Mucosa of rectum (tissue), 2 donors: ENCODE data around the gene HAPSTR1.
"Not testable (repeated sequence)": the region's sequence is repeated elsewhere in the genome, so short reads cannot be mapped to it uniquely, and the experiment has no call there.

Experiments used
- H3K27ac ChIP-seq, 2 donors: one replicate each; pipeline ENCODE4 v1.7.0; 2013; ENCODE audit warnings: inconsistent platforms in 2 of 2, low read depth in 2 of 2, low read length in 2 of 2
- H3K27me3 ChIP-seq, 2 donors: one replicate each; pipeline ENCODE4 v1.7.0; 2013; ENCODE audit warnings: low read length in 2 of 2; ENCODE audit not compliant: control insufficient read depth in 2 of 2, insufficient read depth in 2 of 2
- H3K36me3 ChIP-seq, 2 donors: one replicate each; pipeline ENCODE4 v1.7.0; 2013; ENCODE audit warnings: low read length in 2 of 2; ENCODE audit not compliant: control insufficient read depth in 2 of 2, insufficient read depth in 2 of 2
- H3K4me1 ChIP-seq, 2 donors: one replicate each; pipeline ENCODE4 v1.7.0; 2013; ENCODE audit warnings: low read length in 2 of 2, mild to moderate bottlenecking in 1 of 2; ENCODE audit not compliant: control insufficient read depth in 2 of 2, insufficient read depth in 2 of 2
- H3K4me3 ChIP-seq, 2 donors: one replicate each; pipeline ENCODE4 v1.7.0; 2013; ENCODE audit warnings: low read length in 2 of 2
- H3K9ac ChIP-seq, 2 donors: one replicate each; pipeline ENCODE4 v1.7.0; 2013; ENCODE audit warnings: low read length in 2 of 2, low read depth in 1 of 2, mild to moderate bottlenecking in 1 of 2
- H3K9me3 ChIP-seq, 2 donors: one replicate each; pipeline ENCODE4 v1.7.0; 2013; ENCODE audit warnings: low read length in 2 of 2; ENCODE audit not compliant: control insufficient read depth in 2 of 2
- donor health status: healthy.
- donor health status: Normal muscosa, but diverticular disease.

Gene HAPSTR1

DNA sequence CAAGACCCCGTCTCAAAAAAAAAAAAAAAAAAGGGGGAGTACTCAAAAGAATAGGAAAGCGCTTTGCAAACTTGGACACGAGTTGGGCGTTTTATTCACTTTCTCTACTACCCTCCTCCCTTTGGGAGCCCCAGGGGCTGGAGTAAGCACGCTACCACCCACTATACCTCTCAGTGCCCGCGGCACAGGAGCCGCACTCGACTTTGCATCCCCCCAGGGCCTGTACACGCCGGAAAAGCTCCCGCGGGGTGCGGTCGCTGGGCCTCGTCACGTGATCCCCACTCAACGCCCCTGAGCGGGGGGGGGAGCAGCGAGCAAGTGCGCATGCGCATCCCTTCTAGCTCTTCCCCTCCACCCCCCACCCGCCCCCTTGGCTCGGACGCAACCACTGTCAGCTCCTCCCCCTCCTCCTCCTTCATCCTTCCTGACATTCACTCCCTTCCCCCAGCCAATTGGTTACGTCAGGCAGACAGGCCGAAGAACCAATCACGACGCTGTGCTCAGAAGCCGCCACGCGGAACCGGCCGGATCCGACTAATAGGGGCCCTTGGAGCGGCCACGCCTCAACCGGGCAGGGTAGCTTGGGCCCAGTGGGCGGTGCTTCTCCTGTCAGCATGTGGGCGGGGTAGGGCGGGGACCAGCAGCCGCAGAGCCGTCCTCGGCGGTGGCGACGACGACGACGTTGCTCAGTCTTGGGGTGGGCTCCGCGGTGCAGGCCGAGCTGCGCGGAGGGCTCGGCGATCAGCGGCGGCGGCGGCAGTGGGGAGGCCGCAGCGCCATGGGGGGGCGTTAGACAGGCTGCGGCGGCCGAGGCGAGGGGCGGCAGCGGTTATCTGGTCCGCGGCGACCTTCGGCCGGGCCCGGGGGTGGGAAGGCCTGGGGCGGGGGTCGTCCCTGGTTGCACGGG lies at the start of gene HAPSTR1:
TSS of gene HAPSTR1 (plus strand) at position 685 of the 907 bp plus-strand sequence. CDS start 401 bp downstream, outside the sequence.
- H3K9me3 ChIP-seq, result no peaks in the 10 kb centered on the region
- no peaks in the 10 kb centered on the region for H3K27me3 ChIP-seq
- peak within 1 kb of the TSS; percentile 92 to 100 for H3K9ac ChIP-seq
- H3K27ac ChIP-seq, result peak within 1 kb of the TSS; percentile 98 to 99
- peaks cover 3 to 7% of the 10 kb centered on the region in 2 donors for H3K36me3 ChIP-seq
- H3K4me3 ChIP-seq, result peak within 1 kb of the TSS; percentile 91 to 93
- H3K4me1 ChIP-seq, result peaks cover 23 to 31% of the 10 kb centered on the region in 2 donors

GRCh38 chr16:9042533-9042932 lies 48.9 kb upstream of the HAPSTR1 start:
- Histone ChIP-seq H3K9ac (no peak overlapping the region), H3K36me3 (no peaks in the 10 kb centered on the region), H3K27ac (no peak overlapping the region), H3K27me3 (no peaks in the 10 kb centered on the region), H3K4me1 (peaks cover 0 to 3% of the 10 kb centered on the region in 2 donors), H3K4me3 (no peak overlapping the region), H3K9me3 (peaks cover 0 to 3% of the 10 kb centered on the region in 2 donors)

DNA sequence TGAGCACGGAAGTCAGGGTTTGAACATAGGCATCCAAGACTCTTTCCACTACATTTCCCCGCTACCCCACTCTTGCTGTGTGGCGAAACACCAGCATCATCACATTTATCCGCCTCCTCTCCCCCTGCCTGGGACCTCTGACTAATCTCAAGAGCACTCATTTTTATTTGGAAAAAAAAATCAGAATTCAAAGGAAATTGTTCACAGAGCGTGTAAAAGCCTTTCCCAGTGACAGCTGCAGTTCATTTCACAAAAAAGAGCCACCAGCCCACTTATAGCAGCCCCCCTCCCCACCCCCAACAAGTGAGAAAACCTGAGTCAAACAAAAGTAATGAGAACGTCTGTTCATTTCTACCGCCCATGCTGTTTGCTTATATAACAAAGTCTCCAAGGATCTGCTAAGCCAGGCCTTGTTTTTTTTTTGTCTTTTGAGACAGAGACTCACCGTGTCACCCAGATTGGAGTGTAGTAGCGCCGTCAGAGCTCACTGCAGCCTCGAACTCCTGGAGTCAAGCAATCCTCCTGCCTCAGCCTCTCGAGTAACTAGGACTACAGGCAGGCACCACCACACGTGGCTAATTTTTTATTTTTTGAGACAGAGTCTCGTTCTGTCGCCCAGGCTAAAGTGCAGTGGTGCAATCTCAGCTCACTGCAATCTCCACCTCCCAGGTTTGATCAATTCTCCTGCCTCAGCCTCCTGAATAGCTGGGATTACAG lies 48.3 kb upstream of the HAPSTR1 start:
- Histone ChIP-seq H3K27me3 (no peaks in the 10 kb centered on the region), H3K4me3 (no peak overlapping the region), H3K4me1 (peaks cover 0 to 6% of the 10 kb centered on the region in 2 donors), H3K27ac (no peak overlapping the region), H3K9me3 (peaks cover 0 to 3% of the 10 kb centered on the region in 2 donors), H3K36me3 (no peaks in the 10 kb centered on the region), H3K9ac (no peak overlapping the region)

DNA sequence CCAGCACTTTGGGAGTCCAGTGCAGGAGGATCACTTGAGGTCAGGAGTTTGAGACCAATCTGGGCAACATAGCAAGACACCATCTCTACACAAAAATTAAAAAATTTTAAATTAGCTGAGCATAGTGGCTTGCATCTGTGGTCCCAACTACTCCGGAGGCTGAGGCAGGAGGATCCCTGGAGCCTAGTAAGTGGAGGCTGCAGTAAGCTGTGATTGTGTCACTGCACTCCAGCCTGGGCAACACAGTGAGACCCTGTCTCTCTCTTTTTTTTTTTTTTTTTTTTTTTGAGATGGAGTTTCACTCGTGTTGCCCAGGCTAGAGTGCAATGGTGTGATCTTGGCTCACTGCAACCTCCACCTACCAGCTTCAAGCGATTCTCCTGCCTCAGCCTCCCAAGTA lies 45.9 kb upstream of the HAPSTR1 start:
- H3K4me3 ChIP-seq, H3K27me3 ChIP-seq, H3K9ac ChIP-seq, H3K9me3 ChIP-seq, H3K4me1 ChIP-seq, H3K27ac ChIP-seq, H3K36me3 ChIP-seq: not testable (repeated sequence)

DNA sequence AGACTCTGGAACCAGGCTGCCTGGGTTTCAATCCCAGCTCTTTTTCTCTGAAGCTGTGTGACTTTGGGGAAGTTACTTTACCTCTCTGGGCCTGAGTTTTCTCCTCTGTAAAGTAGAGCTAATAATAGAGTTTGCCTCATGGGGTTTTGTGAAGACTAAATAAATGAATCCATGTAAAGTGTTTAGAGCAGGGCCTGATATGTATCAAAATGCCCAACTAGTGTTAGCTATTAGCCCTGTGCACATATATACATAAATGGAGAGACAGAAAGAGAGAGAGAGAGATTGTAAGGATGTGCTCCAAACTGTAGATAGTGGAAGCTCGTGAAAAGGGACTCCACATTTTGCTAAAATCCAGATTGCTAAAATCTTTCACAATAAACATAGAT lies 44.8 kb upstream of the HAPSTR1 start:
- H3K27ac ChIP-seq, result no peak overlapping the region
- no peak overlapping the region for H3K9ac ChIP-seq
- peaks cover 0 to 8% of the 10 kb centered on the region in 2 donors for H3K4me1 ChIP-seq
- H3K36me3 ChIP-seq, result no peaks in the 10 kb centered on the region
- no peak overlapping the region for H3K4me3 ChIP-seq
- H3K9me3 ChIP-seq, result peaks cover 0 to 3% of the 10 kb centered on the region in 2 donors
- no peaks in the 10 kb centered on the region for H3K27me3 ChIP-seq

DNA sequence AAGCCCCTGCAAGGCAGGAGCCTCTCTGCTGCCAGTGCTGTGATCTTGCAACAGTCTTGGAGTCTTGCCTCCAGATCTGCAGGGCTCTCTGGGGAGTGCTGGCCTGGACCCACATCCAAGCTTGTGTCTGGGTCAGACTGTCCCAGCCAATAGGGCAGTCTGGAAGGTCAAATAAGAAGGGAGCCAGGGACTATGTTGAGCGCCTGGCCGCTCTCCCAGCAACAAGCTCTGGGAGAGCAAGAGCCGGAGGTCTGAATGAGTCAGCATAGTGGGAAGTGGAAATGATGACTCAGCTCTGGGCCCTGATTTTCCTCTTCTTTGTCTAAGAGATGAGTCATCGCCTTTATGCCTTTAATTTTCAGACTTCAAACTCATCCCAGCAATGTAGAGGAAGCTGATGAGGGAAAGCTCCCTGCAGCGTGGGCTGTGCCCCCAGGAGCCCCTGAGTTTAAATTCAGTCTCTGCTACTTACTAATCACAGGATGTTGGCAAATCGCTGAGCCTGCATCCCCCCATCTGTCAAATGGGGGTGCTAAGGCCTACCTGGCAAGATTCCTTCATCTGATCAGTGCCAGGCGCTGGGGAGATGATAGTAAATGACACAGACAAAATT lies 43.6 kb upstream of the HAPSTR1 start:
- Histone ChIP-seq H3K36me3 (no peaks in the 10 kb centered on the region), H3K4me3 (no peak overlapping the region), H3K9ac (no peak overlapping the region), H3K9me3 (peaks cover 0 to 3% of the 10 kb centered on the region in 2 donors), H3K27ac (peak overlapping the region; percentile 25 to 61), H3K27me3 (no peaks in the 10 kb centered on the region), H3K4me1 (peaks cover 0 to 8% of the 10 kb centered on the region in 2 donors)

GRCh38 chr16:9048302-9048700 lies 43.1 kb upstream of the HAPSTR1 start:
- no peaks in the 10 kb centered on the region for H3K36me3 ChIP-seq
- peak overlapping the region; percentile 25 to 61 for H3K27ac ChIP-seq
- H3K4me3 ChIP-seq, result no peak overlapping the region

GRCh38 chr16:9049241-9049640 lies 42.2 kb upstream of the HAPSTR1 start:
- no peaks in the 10 kb centered on the region for H3K27me3 ChIP-seq
- no peaks in the 10 kb centered on the region for H3K36me3 ChIP-seq
- no peak overlapping the region for H3K27ac ChIP-seq
- H3K9ac ChIP-seq, result no peak overlapping the region
- H3K4me1 ChIP-seq, result peaks cover 0 to 8% of the 10 kb centered on the region in 2 donors
- H3K4me3 ChIP-seq, result no peak overlapping the region
- peaks cover 0 to 3% of the 10 kb centered on the region in 2 donors for H3K9me3 ChIP-seq

More at GRCh38 chr16:9048302-9048700, 43.1 kb upstream of the HAPSTR1 start:
- peaks cover 0 to 3% of the 10 kb centered on the region in 2 donors for H3K9me3 ChIP-seq
- H3K27me3 ChIP-seq, result no peaks in the 10 kb centered on the region
- no peak overlapping the region for H3K9ac ChIP-seq
- peaks cover 0 to 8% of the 10 kb centered on the region in 2 donors for H3K4me1 ChIP-seq

DNA sequence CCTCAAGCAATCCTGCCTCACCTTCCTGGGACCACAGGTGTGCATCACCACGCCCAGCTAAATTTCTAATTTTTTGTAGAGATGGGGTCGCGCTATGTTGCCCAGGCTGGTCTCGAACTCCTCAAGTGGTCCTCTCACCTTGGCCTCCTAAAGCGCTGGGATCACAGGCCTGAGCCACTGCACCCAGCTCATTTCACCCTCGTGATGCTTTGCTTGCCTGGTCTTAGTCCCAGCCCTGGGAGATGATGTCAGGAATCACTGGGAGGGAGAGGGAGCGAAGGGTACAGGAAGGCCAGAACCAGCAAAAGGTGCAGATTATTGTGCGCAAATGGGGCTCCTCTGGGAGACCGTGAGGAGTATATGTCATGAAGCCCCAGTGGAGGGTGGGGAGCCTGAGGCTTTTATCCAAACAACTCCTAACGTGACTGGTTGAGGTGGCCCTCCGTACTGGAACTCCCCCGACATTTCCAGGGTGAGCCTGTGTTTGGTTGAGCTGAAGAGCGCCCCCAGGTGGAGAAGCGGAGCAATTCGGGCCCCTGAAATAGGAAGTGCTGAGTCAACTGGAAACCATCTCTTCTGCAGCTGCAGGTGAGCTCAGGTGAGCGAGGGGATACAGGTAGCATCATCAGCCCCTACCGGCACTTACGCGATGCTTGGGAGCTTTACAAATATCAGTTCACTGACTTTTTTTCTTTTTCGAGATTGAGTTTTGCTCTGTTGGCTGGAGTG lies 41.2 kb upstream of the HAPSTR1 start:
- Histone ChIP-seq H3K27me3 (no peaks in the 10 kb centered on the region), H3K4me1 (peaks cover 0 to 8% of the 10 kb centered on the region in 2 donors), H3K36me3 (no peaks in the 10 kb centered on the region), H3K4me3 (no peak overlapping the region), H3K9me3 (peaks cover 0 to 3% of the 10 kb centered on the region in 2 donors), H3K27ac (no peak overlapping the region), H3K9ac (no peak overlapping the region)
